HG03025 (cell line): ENCODE data around the gene PRCP.
"Not testable (repeated sequence)": the region's sequence is repeated elsewhere in the genome, so short reads cannot be mapped to it uniquely, and the experiment has no call there.

ENCODE experiments used
- ATAC-seq: cut with Tn5 transposase; IDR thresholded peaks from one replicate; pipeline ENCODE4 v1.9.1; 2021; ENCODE audit warnings: mild to moderate bottlenecking, moderate library complexity; ENCODE audit not compliant: unreplicated experiment, low FRiP score

Gene PRCP

DNA sequence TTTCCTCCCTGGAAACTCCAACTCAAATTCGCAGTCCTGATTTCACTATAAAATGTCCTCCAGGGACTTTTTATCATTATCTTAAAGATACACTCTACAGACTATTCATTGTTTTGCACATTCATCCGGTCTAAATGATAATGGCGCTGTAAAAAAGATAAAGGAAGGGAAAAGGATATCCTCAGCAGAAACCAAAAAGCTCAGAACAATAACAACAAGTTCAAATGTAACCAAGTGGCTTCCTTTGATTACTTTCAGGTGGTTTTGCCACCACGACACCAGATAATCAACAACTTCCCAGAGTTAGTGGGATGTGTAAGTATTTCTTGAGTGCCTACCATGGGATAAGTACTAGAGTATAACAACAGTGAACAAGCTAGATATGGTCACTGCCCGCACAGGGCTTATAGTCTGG, 26.3 kb downstream of the PRCP start:
- ATAC-seq: no peak

GRCh38 chr11:82872377-82873150, 27.7 kb downstream of the PRCP start:
- ATAC-seq: no peak

- no peak for ATAC-seq
These were observed 28.6 kb downstream of the PRCP start for GRCh38 chr11:82871646-82872045.

GRCh38 chr11:82869657-82870056, 30.6 kb downstream of the PRCP start:
- ATAC-seq: no peak

- ATAC-seq: no peak
These were observed 32.6 kb downstream of the PRCP start for GRCh38 chr11:82867495-82868082.

- no peak for ATAC-seq
These were observed 34.4 kb downstream of the PRCP start for GRCh38 chr11:82865841-82866240.

DNA sequence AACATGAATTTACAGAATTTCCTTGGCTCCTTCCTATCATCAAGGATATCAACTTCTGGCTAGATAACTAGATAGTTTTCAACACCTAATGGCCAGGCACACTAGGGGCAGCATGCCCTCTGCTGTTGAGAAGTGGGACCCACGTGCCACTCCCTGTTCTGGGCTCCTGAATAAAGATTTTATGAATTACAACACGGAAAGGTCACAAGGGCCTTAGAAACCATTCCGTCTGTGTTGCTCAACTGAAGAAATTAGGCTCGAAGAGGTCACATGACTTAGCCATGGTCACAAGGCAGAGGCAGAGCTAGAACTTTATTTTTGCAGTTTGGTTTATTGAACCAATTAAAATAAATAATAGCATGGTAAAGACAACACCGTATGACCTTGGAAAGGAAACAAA, 36.0 kb downstream of the PRCP start:
- ATAC-seq: no peak

DNA sequence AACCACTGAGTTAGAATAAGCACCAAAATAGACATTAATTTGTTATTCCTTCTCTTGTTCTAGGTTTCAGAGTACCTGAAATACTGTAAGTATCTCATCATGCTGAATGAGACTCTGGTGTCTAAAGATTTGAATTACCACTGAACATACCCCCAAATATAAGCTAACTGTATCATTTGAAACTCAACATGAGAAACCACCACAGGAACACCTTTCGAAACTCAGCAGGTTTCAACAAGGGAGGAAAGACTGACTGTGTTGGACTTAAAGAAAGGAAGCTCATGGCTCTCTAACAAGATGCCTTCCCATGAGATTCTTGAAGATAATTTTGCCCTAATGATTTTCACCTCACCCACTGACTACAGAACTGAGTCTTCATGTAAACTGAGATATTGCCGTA, 37.0 kb downstream of the PRCP start:
- no peak for ATAC-seq

- ATAC-seq: no peak
These were observed 37.9 kb downstream of the PRCP start for GRCh38 chr11:82862379-82862778.

GRCh38 chr11:82859750-82860149, 40.5 kb downstream of the PRCP start:
- no peak for ATAC-seq

GRCh38 chr11:82858556-82859091, 41.6 kb downstream of the PRCP start:
- no peak for ATAC-seq

DNA sequence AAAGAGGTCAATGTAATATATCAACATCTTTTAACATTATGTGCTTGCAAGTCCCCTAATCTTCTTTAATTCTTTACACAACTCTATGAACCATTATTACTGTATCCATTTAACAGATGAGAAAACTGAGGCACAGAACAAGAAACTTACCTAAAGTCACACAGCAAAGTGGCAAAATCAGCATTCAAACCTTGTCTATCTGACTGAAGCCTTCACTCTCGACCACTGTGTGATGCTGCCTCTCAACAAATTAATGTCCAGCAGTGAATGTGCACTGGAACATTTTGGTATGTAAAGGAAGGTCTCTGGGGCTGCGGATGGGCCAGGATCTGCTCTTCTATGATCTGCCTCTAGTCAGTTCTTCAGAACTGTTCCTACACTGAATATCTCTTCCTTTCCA, 42.1 kb downstream of the PRCP start:
- no peak for ATAC-seq

DNA sequence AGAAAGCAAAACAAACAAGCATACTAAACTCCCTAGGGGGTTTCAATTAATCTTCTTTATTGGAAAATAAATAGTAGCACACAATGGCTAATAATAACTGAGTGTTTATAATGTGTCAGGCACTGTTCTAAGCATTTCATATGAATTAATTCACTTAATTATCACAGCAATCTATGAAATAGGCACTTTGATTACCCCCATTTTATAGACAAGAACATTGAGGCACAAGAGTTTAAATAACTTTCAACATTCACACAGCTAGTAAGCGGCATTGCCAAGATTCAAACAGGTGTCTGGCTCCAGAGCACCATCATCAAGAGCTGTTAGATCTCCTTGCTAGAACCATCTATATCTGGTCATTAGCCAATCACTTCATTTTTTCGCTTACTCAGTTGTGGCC, 43.1 kb downstream of the PRCP start:
- no peak for ATAC-seq

DNA sequence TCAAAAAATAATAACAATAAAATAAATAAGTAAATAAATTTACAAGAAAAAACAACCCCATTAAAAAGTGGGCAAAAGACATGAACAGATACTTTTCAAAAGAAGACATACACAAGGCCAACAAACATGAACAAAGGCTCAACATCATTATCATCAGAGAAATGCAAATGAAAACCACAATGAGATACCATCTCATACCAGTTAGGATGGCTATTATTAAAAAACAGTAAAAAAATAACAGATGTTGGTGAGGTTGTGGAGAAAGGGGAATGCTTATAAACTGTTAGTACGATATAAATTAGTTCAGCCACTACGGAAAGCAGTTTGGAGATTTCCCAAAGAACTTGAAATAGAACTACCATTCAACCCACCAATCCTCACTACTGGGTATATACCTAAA, 44.6 kb downstream of the PRCP start:
- no peak for ATAC-seq

GRCh38 chr11:82854916-82855315, 45.3 kb downstream of the PRCP start:
- not testable (repeated sequence) for ATAC-seq

GRCh38 chr11:82854242-82854641, 46.0 kb downstream of the PRCP start:
- no peak for ATAC-seq

GRCh38 chr11:82848829-82849228, 51.4 kb downstream of the PRCP start:
- ATAC-seq: no peak

- ATAC-seq: no peak
These were observed 54.6 kb downstream of the PRCP start for GRCh38 chr11:82845356-82846353.

DNA sequence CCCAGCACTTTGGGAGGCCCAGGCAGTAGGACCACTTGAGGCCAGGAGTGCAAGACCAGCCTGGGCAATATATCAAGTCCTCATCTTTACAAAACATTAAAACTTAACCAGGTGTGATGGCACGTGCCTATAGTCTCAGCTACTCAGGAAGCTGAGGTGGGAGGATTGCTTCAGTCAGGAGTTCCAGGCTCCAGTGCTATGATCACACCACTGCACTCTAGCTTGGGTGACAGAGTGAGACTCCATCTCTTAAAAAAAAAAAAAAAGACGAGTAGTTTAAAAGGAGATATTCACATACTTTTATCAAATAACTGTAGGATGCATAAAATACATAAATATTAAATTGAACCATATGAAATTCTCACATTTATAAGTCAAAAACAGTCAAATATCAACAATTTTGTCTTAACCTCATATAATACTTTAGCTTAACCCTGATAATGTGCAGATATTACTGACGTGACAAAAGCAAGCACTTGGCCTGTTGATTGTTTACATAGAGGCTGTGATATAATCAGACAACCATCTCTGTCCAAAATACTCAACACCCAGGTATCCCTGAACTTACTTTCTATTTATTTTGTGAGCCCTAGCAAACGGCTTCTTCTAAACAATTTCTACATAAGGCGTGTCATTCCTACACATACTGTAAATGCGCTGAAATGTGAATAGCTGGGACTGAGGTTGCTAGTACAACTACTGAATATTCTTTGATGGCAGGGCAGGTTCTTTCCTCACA, 57.0 kb downstream of the PRCP start:
- no peak for ATAC-seq

GRCh38 chr11:82842019-82842418, 58.2 kb downstream of the PRCP start:
- no peak for ATAC-seq
